ENCODE results near the gene TBC1D22A.

GRCh38 chr22:46869831-46870441 is 107.5 kb downstream of the TBC1D22A start:
- TF ChIP-seq CTCF (IDR thresholded peaks at IDR 0.05) (no peak), POLR2A (IDR thresholded peaks at IDR 0.05) (no peak)
